Cardiac septum (tissue), 1 donor: ENCODE data around the gene GTF2E1. TPM values are rescaled to one million over a fixed set of nuclear protein-coding genes. Genes with fewer than 3 reads are reported as not detected.
"Not testable (repeated sequence)": the region's sequence is repeated elsewhere in the genome, so short reads cannot be mapped to it uniquely, and the experiment has no call there.

Source experiments
- DNase-seq: peaks from one replicate; pipeline ENCODE4 v3.0.0-alpha.2; 2020; ENCODE audit warnings: low spot score
- intact Hi-C: fragments of 100-400 bp; cut with DNase I; formaldehyde crosslinking; loops from one replicate; pipeline ENCODE4 v1.14.0; 2022
- total RNA-seq: library from RNA; stranded (reverse); fragmentation: NEBNext Ultra II Directional; extraction: Animal tissue kit (Norgen Biotek cat#: 25700); gene quantifications from one replicate; pipeline ENCODE4 v1.2.1, GENCODE V29; 2021
- donor health status: DM: no; HTN: no; CAD: no.

Gene GTF2E1
- total RNA-seq, 1 donor from 2014 or later = 13.2 TPM

DNA sequence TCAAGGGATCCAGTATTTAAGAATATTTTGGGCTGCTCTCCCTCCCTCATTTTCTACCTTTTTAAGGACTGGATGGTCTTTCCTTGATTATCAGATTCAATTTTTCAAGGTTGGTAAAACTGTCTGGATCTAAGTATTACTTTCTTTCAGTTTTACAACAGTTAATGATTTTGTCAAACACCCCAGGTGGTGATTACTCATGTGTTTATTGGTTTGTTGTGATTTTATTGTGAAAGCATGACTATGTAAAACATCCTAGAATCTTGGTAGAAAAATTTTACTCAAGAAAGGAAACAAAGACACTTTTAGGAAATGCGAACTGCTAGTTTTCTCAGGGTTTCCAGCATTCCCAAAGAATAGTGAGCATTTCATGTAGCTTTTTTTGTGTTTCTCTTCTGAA, 7.3 kb downstream of the GTF2E1 start:
- no peak for DNase-seq
- intact Hi-C loops = loop anchor here (10.0 kb wide), 1 partner anchor 655 kb away; the partner anchor contains the start of gene GSK3B

GRCh38 chr3:120752230-120752629, 9.7 kb downstream of the GTF2E1 start:
- intact Hi-C loops = no loop called here
- no peak for DNase-seq

GRCh38 chr3:120752865-120753264, 10.3 kb downstream of the GTF2E1 start:
- no peak for DNase-seq
- intact Hi-C loops = no loop called here

DNA sequence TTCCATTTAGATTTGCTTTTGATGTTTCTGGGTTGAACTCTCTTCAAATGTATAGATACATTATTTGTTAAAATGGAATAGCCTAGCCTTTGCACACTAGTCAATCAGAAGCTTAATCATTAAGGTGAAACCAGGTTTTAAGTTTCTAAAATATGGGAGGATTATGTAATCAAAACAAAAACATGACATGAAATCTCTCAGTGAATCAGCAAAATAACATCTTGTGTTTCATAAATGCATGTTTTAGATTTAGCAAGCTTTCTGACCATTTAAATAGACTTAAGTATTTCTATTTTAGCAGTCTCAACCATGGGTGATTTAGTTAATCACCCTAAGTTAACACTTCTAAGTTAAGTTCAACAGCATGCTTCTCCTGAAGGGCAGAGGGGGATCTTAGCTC, 11.3 kb downstream of the GTF2E1 start:
- no peak for DNase-seq

GRCh38 chr3:120756061-120756460, 13.5 kb downstream of the GTF2E1 start:
- no peak for DNase-seq
- intact Hi-C loops = no loop called here

More for the DNA sequence above, 11.3 kb downstream of the GTF2E1 start:
- intact Hi-C loops = no loop called here

DNA sequence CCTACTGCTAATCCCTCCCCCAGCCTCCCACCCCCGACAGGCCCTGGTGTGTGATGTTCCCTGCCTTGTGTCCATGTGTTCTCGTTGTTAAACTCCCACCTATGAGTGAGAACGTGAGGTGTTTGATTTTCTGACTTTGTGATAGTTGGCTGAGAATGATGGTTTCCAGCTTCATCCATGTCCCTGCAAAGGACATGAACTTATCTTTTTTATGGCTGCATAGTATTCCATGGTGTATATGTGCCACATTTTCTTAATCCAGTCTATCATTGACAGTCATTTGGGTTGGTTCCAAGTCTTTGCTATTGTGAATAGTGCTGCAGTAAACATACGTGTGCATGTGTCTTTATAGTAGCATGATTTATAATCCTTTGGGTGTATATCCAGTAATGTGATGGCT, 16.0 kb downstream of the GTF2E1 start:
- intact Hi-C loops, DNase-seq: not testable (repeated sequence)

GRCh38 chr3:120762615-120763014, 20.1 kb downstream of the GTF2E1 start:
- intact Hi-C loops = no loop called here
- DNase-seq = no peak

GRCh38 chr3:120763601-120764000, 21.1 kb downstream of the GTF2E1 start:
- intact Hi-C loops = no loop called here
- no peak for DNase-seq

GRCh38 chr3:120764206-120764605, 21.7 kb downstream of the GTF2E1 start:
- intact Hi-C loops = no loop called here
- no peak for DNase-seq

DNA sequence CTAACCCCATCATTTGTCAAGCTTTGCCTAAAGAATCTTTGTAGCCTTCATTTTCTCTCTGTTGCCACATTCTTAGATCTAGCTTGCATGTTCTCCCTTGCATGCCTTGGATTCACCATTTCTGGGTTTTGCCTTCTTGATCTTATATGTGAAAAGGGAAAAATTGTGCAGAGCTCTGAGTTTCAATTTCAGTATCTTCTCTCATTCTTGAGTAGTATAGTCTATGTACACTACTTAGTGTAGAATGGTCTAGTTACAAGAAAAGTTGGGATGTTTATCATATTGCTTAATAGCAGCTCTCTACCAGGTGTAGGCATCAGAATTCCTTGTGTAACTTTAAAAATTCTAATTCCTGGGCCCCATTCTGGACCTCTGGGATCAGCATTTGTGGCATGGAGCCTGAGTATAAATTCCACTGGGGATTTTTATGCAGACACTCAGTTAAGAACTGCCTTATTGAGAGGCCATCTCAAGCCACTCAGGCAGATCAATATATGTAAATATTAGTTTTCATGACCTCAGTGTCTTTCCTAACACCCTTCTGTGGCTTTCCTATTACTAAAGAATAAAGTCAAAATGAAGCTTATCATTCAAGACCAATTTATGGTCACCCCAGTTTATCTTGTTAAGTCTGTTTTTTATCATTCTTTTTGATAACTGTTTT, 23.4 kb downstream of the GTF2E1 start:
- no peak for DNase-seq
- intact Hi-C loops = no loop called here

DNA sequence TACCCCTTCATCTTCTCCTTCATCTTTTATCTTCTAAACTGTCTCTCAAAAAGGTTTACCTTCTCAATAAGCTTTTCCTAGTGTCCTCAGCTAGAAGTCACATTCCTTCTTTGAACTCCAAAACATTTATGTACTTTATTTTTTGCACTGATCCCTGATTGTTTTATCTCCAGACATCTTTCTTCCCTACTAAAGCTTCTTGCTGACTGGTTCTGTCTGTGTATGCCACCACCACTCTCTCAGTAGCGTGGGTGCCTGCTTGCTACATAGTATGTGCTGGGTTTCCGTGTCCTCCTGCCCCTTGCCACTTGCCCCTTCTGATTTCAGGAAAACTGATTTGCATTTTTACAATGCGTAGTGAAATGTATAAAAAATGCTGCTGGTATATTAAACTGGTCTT, 24.0 kb downstream of the GTF2E1 start:
- no peak for DNase-seq
- intact Hi-C loops = no loop called here

DNA sequence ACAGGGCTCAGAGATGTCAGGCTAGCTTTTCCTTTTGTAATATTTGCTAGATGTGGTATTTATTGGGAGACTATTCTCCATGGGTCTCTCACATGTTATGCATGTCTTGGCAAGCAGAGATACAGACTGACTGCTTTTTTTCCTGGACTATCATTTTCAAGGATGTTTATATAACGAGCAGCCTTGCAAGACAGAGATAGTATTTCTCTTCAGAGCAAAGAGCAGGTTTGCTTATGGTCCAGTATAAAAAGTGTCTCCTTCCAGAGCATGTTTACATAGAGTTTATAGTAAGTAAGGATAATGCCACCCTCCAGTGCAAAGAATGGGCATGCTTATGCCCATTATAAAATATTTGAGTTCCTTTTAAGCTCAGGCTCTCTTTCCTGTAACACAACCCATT, 24.6 kb downstream of the GTF2E1 start:
- intact Hi-C loops = no loop called here

DNA sequence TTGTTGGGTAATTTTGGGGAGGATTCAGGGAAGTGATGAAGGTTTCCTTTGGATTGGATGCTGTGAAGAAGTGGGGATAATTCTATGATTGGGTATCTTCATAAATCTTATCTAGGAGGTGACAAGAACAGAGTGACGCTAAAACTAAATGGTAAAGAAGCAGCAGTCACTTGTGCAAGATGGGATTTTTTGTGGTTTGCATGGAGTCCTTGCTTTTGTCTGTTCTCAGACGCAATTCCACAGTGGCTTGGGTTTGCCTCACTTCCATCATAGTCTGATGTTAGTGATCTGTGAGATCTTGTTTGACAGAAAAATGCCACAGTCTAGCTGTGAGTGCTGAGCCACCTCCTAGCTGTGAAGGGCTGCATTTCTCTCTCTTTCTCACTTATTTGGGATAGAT, 26.9 kb downstream of the GTF2E1 start:
- intact Hi-C loops = no loop called here

More for the DNA sequence above, 24.6 kb downstream of the GTF2E1 start:
- no peak for DNase-seq

DNA sequence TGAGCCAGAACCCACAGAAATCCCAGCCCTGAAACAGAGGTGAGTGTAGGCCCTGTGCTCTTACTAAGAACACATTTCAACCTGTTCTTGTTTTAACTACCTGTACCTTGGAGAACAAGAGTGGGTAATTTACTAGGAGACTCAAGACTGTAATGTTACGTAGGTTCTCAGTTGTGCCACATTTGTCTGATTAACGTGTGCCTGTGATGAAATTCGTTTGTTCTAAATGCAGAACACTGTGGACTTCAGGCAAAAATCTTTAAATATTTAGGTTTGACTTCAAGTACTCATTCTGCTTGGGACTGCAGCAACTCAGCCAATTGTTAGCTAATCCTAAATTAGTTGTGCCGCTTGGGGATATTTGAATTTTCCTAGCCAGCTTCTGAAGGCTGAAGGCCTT, 28.3 kb downstream of the GTF2E1 start:
- DNase-seq = no peak
- intact Hi-C loops = no loop called here

More for the DNA sequence above, 26.9 kb downstream of the GTF2E1 start:
- no peak for DNase-seq

DNA sequence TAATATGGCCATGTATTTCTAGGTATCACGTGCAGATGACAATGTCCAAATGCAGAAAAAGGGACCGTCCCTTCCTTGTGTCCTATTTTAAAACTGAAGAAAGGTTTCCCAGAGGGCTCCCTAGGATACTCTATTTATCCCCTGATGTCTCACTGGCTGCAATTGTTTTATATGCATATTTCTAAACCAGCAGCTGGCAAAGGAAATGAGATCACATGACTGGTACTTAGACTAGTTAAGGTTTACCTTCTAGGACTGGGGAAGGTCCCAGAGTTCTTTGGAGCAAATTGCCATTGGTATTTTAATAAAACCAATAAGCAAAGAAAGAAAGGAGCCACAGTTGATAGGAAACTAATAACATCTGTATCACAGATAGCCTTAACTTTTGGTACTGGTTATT, 29.5 kb downstream of the GTF2E1 start:
- no peak for DNase-seq
- intact Hi-C loops = no loop called here

- intact Hi-C loops = no loop called here
- no peak for DNase-seq
Measured at GRCh38 chr3:120773932-120774331, 31.4 kb downstream of the GTF2E1 start.

DNA sequence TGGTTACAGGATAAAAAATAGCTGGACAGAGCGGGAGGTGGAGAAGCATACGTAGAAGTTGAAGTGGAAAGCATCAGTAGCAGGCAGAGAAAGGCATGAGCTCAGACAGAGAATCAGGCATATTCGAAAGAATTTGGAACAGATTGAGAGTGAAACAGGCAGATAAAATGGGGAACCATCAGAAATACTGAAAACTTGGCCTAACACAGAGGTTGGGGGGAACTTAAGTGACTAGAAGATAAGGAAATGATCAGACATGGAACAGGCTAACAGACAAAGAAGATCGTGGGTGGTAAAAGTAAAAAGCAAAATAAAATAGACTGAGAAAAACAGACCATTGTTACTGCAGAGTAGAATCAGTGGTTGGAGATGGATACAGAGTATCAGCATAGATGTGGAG, 32.9 kb downstream of the GTF2E1 start:
- DNase-seq = no peak
- intact Hi-C loops = no loop called here

DNA sequence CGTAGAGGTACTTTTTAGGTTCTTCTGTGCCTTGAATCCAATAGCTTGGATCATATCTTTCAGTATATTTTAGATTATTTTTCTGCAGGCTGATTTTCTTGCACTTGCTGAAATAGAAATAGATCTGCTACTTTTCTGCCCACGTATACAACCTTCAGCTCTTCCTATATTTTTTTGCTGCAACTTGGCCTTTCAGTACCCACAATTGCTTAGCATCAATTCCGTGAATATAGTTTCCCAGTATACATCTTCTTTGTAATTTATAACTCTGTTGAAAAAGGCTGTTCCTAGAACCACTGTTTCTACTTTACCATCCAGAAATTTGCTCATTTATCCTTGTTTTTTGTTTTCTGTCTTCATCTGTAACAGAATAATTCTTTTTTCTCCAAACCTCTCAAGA, 36.2 kb downstream of the GTF2E1 start:
- DNase-seq = no peak
- intact Hi-C loops = no loop called here

GRCh38 chr3:120780977-120781376, 38.4 kb downstream of the GTF2E1 start:
- DNase-seq = no peak
- intact Hi-C loops = no loop called here

- intact Hi-C loops, DNase-seq: not testable (repeated sequence)
Measured at GRCh38 chr3:120785832-120786231, 43.3 kb downstream of the GTF2E1 start.

- intact Hi-C loops = loop anchor here (10.0 kb wide), 2 partner anchors 376 to 546 kb away; no protein-coding TSS in a partner anchor
- no peak for DNase-seq
Measured at GRCh38 chr3:120791010-120791409, 48.5 kb downstream of the GTF2E1 start.

GRCh38 chr3:120791913-120792312, 49.4 kb downstream of the GTF2E1 start:
- no peak for DNase-seq
- intact Hi-C loops = loop anchor here (10.0 kb wide), 2 partner anchors 377 to 547 kb away; no protein-coding TSS in a partner anchor
